GM18861 (cell line): Measurements from ENCODE around the gene LCA5L.

ENCODE experiments used
- ATAC-seq: cut with Tn5 transposase; IDR thresholded peaks from one replicate; pipeline ENCODE4 v1.9.1; 2021; ENCODE audit not compliant: unreplicated experiment

Gene LCA5L

DNA sequence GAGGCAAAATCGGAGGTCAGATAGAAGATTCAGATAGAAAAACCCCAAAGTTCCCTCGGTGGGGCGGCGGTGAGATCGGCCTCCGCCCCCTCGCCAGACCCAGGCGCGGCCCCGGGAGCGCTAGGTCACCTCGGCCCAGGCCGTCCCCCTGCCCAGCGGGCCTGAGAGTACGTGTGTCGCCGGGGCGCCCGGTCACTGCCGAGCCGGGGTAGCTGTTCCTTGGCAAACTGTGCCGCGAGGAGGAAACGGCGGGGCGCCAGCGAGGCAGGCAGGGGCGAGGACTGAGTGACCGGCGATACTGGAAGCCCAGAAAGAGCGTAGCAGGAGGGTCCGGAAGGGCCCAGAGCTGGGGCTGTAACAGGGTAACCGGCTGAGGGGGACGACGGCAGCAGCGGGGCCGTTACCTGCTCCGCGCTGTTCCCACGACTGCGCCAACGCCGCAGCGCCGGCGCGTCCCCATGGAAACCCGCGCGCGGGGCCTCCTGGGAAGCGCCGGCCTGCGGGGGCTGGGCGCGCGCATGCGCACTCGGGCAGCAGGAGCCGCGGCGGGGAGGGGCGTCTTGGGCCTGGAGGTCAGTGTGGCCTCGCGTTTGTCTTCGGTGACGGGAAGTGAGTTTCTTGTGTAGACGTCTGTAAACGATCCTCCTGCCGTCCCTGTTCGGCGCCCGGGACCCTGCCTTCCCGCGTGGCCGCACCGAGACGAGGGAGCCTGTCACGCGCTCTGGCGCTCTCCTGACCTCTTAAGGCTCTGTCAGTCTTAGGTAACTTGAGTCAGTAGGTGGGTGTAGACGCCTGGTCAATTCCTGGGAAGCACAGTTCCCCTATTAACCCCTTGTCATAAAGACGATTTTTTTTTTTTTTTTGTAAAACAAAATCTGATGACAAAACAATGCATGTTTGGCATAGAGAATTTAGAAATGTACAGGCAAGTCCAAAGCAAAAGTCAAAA is at the start of gene LCA5L:
Gene LCA5L (minus strand): TSS at position 458 of the 949 bp plus-strand sequence. CDS start 17,285 bp downstream, outside the sequence.
- ATAC-seq: peak; percentile 75

DNA sequence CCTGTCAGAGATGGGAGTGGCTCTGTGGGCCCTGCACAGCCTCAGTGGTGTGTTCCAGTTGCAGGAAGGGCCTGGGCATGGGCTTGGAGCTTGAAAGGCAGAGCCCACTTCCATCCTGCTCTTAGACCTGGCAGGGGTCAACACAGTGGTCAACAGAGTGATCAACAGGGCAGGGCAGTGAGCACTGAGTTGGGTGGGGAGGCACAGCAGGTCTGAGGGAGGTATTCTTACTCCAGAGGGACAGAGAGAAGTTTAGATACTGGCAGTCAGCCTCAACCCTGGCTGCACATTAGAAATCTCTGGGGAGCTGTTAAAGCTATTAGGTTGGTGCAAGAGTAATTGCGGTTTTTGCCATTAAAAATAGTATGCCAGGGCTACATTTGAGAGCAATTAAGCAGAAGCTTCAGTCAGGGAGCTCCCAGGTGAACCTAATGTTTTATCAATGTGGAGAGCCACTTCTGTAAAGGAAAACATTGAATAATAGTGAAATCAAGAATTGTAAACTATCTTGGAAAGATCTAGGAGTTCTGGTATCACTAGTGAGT is 43.9 kb upstream of the LCA5L start:
- no peak for ATAC-seq

DNA sequence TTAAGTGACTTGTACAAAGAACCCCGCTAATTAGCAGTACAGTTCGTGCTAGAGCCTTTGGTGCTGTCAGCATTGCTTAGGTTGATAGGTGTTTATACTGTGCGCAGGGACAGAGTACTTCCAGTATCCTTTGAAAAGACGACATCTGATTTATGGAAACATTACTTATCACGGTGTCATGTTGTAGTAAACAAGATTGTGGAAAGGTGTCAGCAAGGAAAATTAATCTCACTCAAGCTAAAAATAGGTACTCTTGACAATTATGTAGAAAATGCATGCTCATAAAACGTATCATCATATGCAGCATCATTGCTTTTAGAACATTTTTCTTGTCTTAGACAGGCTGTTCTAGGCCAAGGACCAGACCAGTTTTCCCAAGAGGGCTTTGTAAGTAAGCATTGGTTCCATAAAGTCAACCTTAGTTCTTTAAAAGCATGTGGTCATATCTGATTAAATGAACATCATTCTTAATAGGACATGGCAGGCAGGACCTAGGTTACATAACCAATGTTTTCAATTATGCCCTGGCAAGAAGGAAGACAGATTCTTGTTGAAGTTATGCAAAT is 39.2 kb upstream of the LCA5L start:
- ATAC-seq: no peak

DNA sequence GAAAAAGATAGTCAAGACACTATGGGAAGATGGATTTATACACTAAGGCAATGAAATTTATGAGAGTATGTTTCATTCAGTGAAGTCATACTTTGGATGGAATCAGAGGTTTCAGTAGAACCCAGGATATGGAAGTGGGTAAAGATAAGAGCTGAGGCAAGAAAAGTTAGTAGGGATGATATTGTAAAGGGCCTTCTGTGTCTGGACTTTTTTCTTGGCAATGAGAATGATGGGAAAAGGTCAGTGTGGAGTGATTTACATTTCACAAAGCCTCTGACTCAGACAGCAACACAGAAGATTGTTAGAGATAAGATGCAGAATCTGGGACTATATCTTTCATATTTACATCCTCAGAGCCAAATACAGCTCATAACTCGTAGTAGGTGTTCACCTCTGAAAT is 38.3 kb upstream of the LCA5L start:
- no peak for ATAC-seq

DNA sequence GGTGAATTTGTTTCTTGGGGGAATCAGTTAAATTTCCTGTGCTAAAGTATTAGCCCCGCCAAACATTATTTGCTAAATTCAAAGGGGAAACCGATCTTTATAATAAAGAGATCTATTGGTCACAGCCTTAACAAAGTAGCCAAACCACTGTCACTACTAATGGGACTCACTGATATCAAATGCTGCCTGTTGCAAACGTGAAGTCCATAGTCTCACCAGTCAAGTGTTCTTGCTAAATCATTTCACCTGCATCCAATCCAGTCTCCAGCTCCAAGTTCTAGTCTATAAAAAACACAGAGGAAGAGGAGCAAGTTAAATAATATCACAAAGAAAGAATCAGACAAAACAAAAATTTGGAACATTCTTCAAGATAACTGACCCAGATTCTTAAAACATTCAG is 36.3 kb upstream of the LCA5L start:
- ATAC-seq: no peak

DNA sequence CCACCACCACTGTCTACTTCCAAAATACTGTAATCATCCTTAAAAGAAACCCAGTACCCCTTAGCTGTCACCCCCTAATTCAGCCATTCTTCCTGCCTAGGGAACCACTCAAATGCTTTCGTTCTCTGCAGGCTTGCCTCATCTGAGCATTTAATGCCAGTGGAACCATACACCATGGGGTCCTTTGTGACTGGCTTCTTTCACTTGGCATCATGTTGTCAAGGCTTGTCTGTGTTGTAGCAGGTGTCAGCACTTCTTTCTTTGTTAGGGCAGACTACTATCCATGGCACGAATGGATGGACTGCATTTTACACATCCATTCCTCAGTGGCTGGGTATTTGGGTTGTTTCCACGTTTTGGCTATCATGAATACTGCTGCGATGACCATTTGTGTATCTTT is 34.7 kb upstream of the LCA5L start:
- no peak for ATAC-seq

DNA sequence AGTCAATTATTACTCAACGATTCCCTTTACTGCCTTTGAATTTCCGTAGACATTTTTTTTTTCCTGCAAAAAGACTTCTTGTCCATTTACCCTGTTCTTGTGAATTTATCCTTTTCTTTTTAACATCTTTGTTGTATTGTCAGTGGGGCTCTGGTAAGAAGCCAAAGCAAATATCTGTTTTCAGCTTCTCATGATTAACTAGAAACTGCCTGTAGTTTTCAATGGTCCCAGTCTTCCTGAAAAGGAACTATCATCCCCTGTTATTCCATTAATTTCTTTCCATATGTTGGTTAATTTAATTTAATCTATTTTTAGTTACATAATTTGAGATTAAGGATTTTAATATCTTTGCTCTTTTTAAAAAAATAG is 34.2 kb upstream of the LCA5L start:
- no peak for ATAC-seq

DNA sequence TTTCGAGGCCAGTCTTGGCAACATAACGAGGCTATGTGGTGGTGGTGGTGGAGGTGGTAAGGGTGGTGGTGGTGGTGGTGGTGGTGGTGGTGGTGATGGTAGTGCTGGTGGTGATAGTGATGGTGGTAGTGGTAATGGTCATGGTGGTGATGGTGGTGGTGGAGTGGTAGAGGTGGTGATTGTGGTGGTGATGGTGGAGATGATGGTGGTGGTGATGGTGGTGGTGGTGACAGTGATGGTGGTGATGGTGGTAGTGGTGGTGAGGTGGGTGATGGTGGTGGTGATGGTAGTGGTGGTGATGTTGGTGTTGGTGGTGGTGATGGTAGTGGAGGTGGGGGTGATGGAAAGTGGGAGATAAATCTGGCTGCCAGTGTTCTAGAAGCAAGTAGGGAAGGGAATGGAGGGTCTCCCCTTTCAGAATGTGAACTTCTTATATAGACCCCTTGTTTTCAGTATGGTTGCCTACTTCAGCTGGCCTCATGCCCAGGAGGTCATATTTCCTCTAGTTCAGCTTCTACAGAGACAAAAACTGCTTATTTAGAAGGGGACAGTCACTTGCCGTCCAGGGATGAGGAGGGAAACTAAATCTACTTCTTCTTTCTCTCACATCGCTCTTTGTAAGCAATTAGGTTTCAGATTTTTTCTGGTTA is 33.7 kb upstream of the LCA5L start:
- ATAC-seq: no peak

DNA sequence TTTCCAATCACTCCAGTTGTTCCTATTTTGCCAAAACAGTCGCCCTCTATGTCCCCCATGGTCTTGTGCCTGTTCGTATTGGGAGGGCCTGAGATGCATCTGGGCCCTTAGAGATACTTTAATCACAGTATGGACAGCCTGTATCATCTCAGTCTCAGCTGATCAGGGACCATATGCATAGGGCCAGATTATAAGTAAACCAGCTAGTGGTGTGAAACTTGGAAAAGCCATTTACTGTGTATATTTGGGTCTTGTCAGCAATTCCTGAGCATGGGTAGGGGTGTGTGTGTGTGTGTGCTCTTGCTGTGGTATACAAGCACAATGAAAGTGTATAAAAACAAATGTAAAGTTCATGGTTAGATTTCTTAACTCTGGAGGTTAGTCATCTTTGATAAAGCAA is 29.0 kb upstream of the LCA5L start:
- no peak for ATAC-seq

DNA sequence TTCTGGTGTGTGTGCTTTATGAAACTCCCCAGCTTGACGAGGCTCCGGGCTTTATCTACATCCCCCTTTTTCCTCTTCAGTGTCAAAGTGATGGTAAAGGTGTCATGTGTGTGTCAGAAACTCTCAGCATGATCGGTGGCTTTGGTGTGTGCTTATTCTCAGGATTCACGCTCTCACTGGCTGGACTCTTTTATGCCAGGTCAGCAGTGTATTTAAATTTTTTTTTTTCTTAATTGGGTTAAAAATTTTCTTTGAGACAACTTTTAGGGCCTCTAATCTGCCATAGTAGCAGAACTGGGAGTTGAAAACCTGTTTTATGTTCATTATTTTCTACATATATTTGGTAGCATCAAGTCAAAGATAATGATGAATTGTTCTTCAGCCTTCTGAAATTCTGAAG is 27.2 kb upstream of the LCA5L start:
- no peak for ATAC-seq

DNA sequence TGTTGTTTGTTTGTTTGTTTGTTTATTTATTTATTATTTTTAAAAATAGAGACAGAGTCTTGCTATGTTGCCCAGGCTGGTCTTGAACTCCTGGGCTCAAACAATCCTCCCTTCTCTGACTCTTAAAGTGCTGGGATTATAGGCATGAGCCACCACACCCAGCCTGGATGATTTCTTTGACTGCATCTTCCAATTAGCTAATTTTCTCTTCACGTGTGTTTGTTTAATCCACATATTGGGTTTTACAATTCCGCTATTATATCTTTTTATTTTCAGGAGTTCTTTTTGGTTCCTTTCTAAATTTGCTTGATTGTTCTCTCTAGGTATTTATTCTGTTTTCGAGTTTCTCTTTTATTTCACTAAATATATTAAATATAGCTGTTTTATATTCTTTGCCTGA is 26.0 kb upstream of the LCA5L start:
- no peak for ATAC-seq

DNA sequence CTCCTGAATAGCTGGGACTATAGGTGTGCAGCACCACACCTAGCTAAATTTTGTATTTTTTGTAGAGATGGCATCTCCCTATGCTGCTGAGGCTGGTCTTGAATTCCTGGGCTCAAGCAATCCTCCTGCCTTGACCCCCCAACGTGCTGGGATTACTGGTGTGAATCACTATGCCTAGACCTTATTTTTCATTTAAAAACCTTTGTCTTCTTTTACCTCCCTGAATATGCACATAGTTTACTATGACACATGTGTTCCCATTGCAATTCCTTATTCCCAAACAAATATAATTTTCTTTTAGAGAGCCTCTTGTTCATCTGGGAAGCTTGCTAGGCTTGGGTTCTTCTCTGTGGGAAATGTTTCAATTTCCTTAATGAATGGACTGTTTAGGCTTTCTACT is 23.0 kb upstream of the LCA5L start:
- ATAC-seq: no peak

DNA sequence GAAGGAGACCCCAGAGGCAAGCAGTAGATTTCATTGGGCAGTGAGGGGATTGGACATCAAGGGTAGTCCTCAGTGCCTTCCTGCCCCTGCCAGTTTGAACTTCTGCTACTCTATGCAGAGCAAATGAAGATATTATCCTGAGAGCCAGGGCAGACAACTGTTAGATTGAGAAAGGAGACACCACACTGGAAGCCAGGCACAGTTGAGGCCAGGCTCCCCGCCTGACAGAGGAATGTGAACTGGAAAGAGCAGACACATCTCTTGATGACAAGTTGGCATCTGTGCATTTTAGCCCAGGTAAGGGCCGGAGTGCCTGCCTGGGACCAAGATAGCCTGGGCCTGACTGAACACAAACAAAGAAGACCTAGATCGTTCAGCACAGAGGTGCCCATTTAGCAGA is 22.2 kb upstream of the LCA5L start:
- ATAC-seq: no peak

DNA sequence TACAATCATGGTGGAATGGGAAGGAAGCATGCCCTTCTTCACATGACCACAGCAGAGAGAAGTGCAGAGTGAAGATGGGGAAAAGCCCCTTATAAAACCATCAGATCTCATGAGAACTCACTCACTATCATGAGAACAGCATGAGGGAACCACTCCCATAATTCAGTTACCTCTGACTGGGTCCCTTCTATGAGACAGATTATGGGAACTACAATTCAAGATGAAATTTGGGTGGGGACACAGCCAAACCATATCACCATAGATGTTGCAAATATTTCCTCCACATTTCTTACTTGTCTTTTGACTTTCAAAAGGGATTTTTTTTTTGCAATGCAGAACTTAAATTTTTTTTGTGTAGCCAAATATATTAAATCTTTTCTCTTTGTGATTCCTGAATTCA is 21.0 kb upstream of the LCA5L start:
- ATAC-seq: no peak

DNA sequence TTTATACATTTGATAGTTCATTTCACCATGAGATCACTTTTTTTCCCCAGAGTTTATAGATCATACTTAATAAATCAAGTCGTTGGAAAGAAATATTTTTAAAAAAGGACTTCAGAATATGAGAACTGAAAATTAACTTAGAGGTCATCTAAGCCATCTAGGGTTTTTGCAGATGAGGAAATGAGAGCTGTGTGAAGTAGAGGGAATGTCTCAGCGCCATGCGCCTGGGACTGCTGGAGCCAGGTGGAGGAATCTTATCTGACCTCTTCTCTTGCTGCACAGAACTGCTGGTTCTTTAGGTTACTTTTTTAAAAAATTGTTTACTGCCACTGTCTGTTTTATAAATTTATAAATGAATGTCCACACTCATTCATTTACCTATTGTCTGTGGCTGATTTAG is 17.7 kb upstream of the LCA5L start:
- ATAC-seq: no peak

DNA sequence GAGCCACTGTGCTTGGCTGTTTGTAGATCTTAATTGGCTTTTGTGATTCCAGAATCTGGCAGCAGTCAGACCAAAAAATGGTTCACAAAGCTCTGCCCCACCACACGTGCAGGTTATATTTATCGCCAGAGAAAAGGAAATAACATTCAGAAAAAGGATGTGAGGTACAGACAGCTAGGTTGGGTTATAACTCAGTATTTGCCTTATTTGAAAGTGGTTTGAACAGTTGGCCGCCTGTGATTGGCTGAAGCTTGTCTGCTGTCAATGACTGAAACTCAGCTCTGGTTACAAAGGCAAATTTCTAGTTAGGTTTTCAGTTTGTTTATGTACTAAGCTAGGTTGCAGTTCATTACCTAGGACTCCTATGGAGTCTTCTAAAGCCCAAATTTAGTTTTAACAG is 15.8 kb upstream of the LCA5L start:
- peak; percentile 83 for ATAC-seq

DNA sequence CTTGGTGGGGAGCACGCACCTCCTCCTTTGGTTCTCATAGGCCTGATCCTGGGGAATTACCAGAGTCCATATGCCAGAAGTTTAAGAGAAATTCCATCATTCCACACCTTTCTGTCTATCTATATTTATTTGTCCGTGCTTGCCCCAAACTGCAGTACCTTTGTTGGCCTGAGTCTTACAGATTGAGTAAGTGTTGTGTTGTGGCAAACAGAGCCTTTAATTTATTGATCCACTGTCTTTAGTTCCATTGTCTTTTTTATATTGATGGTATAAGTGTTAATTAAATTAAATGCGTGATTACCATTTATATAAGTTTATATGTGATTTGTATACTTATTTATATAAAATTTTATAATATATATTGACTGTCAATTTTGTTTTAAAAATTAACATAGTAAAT is 11.1 kb upstream of the LCA5L start:
- ATAC-seq: no peak

DNA sequence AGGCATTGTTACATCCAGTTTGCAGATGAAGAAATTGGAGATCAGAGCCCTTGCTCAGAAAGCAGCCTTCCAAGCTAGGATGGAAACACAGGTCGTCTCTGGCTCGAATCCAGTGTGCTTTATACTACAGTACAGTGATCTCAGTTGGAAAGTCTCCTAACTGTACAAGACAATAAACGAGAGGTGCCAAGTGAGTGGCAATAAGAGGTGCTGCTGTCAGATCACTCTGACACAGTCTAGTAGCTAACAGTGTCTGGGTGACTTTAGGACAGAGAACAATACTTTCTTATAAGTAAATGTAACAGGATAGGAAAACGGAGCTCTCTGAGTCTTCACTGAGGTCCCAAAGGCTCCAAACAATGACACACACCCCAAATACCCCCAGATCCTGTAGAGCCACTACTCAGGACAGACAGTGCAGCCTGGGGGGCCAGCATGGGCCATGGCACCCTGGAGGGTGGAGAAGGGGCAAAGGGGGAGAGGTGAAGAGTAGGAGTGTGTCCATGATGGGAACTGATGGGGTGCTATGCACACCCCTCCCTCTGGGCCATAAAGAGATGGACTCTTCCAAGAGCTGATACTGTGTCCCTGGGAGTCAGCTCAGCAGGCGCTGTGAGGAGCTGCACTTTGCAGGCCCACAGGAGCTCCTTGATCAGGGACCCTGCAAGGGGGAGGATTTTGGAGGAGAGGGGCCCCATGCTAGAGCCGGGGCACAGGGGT is 9.5 kb upstream of the LCA5L start:
- no peak for ATAC-seq

DNA sequence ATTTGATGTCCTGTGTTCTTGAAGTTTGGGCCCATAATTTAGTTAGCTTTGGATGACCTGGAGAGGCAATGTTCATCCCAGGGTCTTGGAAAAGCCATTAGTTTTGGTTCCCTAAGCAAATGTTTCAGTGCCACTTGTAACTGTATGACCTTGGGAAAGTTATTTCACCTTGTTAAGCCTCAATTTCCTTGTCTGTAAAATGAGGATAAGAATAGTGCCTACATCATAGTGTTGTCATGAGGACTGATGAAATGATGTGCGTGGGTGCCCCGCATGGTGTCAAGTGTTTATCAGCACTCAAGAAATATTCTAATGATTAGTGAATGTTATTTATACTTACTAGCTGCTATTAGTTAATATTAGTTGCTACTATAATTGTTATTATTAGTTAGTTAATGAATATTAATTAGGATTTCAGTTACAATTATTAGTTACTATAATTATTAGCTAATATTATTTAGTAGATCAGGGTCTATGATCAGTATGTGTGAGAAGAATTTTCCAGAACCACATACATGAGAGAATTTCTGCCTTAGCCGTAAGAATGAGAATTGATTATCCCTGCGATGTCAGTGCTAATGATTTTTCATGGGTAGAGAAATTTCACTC is 8.1 kb upstream of the LCA5L start:
- ATAC-seq: no peak

DNA sequence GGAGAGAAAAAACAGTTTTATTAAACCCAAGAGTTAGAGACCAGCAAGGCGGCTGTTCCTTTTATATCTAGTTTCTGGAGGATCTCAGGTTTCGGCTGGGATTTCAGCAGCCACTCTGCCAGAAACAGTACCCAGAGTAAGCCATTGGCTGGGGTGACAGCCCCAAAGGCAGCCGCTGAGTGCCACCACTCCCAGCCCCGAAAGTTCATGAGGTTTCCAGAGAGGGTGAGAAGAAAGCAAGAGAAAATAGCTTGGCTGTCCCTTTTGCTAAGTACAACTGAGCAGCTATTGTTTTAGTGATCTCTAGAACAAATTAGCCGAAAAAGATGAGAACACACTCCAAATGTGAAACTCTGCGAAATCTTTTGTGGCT is 7.4 kb upstream of the LCA5L start:
- no peak for ATAC-seq
